Effector CD8-positive, alpha-beta T cell (primary cell): ENCODE results near the gene ELOA.
"Not testable (repeated sequence)": the region's sequence is repeated elsewhere in the genome, so short reads cannot be mapped to it uniquely, and the experiment has no call there.

ENCODE experiments used
- DNase-seq: peaks from one replicate; lab custom pipeline; 2025; lab: John Stamatoyannopoulos, UW

ELOA gene

DNA sequence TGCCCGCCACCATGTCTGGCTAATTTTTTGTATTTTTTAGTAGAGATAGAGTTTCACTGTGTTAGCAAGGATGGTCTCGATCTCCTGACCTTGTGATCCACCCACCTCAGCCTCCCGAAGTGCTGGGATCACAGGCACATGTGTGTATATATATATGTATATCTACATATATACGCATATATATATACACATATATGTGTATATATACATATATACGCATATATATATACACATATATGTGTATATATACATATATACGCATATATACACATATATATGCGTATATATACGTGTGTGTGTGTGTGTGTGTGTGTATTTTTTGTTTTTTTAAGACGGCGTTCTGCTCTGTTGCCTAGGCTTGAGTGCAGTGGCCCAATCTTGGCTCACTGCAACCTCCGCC, 39.9 kb downstream of the ELOA start:
- not testable (repeated sequence) for DNase-seq

DNA sequence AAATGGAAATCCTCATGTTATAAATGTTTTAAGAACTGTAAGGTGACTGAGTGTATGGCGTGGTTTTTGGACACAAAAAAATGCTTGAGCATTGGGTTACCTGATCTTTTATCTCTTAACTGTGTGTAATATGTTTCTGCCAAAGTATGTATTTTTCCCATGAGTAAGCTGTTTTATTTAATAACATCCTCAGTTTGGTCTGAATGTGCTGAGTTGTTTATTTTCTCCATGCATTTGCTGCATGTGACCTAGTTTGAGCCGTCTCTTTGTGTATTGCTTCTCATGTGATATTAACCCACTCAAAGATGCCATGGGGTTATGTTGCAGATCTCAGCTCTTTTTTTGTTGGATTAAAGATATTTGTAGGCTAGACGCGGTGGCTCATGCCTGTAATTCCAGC, 41.6 kb downstream of the ELOA start:
- no peak for DNase-seq

DNA sequence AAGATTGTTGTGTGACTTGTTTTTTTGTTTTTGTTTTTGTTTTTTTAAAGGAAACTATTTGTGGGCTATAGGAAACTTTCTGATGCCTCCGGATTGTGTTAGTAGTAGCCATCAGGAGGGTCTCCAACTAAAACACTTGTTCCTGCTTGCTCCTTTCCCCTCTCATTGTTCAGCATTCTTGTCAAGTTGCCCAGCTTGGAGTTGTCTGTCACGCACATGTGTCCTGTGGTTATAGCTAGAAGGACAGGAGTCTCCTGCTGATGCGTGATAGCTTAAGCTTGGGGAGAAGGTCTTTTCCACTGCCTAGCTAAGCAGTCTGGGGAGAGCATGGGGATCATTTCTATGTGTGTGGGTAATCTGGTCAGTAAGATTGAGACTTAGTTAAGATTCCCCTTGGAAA, 44.4 kb downstream of the ELOA start:
- no peak for DNase-seq

DNA sequence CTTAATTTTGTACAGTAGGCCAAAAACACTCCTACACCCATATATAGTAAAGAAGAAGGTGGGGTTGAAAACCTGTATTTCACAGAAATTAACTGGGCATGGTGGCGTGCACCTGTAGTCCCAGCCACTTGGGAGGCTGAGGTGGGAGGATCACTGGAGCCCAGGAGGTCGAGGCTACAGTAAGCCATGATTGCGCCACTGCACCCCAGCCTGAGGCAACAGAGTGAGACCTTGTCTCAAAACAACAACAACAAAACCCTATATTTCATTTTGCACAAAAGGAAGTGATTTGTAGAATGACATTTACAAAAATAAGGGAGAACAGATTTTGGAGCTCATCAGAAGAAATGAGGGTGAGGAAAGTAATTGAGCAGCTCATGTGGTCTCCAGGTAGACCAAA, 45.4 kb downstream of the ELOA start:
- no peak for DNase-seq

DNA sequence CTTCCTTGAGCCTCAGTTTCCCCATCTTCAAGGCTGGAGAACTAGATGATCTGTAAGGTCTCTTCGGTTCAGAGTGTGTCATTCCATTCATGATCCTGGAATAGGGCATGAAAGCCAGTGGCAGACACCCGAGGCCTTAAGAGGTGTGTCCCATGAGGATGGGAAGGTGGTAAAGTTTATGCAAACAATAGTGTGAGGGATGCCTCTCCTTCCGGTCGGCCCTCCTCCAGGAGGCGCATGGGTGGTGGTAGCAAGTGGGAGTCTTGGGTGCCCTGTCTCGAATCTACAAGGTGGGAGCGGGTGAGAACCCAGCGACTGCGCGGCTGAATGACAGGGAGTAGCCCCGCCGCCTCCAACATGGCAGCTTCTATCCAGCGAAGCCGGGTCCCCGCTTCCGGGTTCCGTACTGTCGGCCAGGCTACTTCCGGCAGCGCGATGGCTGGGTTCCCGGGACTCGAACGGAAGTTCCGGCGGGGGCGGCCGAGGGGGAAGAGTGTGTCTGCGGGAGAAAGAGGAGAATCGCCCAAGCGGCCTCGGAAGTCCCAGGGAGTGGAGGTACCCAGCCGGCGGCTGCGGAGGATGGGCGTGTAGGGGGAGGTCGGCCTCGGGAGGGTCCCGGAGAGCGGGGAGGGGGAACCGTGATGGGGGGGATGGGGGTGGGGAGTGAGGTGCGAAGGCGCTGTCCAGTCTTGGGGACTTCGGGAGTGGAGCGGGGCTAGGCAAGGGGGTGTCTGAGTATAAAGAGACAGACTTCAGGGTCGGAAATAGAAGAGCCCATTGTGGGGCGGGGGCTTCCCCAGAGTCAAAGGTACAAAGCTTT, 47.6 kb downstream of the ELOA start, which contains the start of gene LYPLA2:
Gene LYPLA2, plus strand, starts transcription at position 450 of the 820 bp plus-strand sequence. CDS start 1,538 bp downstream, outside the sequence.
- DNase-seq, result peak; percentile 76

DNA sequence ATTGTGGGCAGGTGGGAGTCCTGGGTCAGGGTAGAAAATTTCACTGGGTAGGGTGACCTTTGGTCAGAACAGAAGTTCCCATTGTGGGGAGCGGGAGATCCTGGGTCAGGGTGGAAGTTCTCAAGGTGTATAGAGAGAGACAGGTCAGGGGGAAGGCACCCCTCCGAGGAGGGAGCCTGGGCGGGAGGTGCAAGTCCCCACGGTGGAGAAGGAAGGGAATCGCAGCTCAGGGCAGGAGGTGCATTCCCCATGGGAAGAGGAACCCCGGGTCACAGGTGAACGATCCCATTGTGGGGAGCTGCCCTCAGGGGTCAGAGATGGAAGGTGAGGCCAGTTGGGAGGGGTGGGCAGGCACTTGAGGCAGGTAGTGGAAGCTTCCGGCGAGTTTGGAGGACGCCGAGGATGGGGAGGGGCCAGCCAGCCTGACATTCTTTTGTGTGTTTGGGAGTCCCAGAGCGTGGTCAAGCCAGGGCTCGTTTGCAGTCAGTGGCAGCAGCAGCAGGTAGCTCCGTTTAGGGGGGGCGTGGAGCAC, 48.3 kb downstream of the ELOA start:
- peak; percentile 21 for DNase-seq

DNA sequence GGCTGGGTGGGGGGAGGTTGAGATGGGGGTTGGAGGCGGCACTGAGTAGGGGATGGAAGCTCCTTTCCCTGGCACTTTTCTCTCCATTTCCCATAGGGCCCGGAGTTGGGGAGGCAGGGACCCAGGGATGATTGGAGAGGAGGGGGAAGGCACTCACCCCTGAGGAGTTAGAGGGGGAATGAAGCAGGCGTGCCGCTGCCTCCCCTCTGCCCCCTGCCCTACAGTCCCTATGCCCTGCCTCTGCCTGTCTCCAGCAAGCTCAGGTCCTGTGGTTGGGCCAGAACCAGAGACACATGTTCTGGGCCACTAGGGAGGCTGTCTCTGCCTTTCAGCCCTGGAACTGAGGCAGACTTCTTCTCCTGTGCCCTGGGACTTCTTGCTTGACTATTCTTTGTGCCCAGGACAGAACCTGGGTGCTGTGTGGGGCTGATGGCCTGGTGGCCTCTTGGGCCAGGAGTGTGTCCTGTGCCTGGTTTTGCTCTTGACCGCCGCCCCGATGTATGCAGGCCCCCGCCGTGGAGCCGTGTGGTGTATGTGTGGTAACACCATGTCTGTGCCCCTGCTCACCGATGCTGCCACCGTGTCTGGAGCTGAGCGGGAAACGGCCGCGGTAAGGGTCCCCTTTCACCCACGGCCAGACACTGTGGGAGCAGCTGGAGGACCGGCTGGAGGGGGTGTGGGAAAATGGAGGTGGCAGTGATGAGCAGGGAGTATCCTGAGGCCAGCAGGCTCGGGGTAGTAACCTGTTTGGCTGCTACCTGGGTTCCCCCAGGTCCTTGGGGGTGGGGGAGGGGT, 49.1 kb downstream of the ELOA start:
- no peak for DNase-seq

DNA sequence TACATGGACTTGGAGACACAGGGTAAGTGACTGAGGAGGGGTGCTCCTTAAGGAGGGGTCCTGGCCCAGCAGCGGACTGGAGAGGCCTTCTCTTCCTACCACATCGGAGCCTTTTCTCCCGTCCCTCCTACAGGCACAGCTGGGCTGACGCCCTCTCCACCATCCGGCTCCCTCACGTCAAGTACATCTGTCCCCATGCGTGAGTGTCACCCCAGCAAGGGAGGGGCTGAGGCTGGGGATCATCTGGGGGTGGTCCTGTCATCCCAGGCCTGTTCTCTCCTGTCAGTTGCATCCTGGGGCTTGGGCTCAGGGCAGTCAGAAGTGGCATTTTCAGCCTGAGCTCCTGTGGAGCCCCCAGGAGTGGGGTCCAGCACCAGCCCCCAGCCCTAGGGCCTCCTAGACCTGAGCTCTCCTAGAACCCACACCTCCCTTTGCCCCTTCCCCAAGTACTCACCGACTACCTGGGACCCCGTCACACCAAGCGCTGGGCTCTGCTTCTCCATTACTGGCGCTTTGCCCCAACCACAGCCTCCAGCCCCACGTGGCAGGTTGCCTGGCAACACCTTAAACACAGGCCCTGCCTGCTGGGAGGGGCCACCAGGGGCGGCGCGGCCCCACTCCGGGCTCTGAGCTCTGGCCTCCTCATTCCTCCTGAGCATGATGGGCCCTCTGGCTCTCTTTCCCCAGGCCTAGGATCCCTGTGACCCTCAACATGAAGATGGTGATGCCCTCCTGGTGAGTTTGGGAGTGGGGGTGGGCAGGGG, 49.9 kb downstream of the ELOA start:
- DNase-seq, result peak; percentile 30

DNA sequence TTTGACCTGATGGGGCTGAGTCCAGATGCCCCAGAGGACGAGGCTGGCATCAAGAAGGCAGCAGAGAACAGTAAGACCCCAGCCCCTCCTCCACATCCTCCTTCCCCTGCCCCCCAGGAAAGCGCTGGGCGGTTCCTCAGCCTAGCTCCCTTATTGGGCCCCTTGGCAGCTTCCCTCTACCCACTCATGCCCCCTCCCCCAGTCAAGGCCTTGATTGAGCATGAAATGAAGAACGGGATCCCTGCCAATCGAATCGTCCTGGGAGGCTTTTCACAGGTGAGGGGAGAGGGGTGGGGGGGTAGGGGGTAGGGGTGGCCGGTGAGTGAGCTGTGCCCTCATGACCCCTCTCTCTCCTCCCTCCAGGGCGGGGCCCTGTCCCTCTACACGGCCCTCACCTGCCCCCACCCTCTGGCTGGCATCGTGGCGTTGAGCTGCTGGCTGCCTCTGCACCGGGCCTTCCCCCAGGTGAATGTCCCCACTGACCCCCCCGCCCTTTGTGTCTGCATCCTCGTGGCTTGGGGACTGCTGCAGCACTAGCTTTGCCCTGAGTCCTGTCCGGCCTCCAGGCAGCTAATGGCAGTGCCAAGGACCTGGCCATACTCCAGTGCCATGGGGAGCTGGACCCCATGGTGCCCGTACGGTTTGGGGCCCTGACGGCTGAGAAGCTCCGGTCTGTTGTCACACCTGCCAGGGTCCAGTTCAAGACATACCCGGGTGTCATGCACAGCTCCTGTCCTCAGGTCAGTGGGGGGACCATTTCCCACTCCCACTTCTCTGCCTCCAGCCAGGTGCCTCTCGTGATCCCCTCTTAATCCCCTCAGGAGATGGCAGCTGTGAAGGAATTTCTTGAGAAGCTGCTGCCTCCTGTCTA, 50.8 kb downstream of the ELOA start:
- no peak for DNase-seq

DNA sequence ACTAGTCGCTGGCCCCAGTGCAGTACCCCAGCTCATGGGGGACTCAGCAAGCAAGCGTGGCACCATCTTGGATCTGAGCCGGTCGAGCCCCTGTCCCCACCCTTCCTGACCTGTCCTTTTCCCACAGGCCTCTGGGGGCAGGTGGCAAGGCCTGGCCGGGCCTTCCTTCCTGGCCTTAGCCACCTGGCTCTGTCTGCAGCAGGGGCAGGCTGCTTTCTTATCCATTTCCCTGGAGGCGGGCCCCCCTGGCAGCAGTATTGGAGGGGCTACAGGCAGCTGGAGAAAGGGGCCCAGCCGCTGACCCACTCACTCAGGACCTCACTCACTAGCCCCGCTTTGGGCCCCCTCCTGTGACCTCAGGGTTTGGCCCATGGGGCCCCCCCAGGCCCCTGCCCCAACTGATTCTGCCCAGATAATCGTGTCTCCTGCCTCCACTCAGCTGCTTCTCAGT, 51.5 kb downstream of the ELOA start:
- not testable (repeated sequence) for DNase-seq

DNA sequence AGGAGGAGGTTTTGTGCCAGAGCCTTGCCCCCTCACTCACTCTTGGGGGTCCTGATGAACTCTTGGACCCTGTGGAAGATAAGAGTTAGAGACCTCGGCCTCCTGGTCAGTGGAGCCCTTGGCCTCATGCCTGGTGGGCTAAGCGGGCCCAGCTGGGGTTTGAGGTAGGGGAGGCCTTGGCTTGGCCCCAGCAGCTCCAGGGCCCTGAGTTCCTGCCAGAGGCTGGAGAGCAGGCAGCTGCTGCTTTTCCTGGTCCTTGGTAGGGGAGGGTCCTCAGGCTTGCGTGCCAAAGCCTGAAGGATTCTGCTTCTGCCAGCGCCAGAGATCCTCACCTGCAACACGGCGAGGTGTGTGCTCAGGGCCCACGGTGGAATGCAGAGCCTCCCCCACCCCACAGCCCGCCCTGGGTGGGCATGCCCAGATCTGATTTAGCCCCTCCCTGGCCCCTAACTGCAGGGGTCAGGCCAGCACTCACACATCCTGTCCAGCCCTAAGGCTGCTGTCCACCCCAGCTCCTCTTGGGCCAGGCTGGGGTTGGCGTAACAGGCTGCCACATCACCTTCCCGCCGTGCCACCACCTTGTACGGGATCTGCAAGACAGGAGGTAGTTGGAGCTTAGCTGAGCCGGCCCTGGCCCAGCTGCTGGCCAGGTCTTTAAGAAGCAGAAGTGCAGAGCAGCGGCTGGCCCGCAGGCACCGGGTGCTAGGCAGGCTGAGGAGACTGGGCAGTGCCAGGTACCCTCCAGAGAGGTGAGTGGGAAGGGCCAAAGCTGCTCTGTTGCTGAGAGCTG, 52.6 kb downstream of the ELOA start:
- no peak for DNase-seq

DNA sequence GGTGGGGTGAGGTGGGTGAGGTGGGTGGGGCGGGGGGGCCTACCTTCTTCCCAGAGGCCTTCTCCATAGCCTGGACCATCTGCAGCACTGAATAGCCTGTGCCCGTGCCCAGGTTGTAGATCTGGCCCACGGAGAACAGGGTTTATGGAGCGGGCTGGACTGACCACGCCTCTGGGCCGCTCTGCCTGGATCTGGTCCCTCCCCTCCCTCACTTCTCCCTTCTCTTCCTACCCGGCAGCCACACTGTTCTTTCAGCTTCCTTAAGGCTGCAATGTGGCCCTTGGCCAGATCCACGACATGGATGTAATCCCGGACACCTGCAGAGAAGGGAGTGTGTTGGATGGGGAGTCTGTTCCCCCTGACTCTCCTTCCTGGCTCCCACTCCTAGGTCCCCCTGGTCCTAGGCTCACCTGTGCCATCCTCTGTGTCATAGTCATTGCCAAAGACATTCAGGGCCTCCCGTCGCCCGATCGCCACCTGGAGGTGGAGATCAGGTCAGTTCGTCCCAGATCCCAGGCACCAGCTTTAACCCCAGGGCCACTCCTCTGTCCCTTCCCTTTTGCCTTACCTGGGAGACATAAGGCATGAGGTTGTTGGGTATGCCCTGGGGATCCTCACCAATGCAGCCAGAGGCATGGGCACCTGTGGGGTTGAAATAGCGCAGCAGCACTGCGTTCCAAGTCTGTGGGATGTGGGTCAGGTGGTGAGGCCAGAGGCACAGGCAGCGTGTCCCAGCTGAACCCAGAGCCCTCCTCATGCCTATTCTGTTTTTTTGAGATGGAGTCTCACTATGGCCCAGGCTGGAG, 53.4 kb downstream of the ELOA start:
- DNase-seq, result no peak

DNA sequence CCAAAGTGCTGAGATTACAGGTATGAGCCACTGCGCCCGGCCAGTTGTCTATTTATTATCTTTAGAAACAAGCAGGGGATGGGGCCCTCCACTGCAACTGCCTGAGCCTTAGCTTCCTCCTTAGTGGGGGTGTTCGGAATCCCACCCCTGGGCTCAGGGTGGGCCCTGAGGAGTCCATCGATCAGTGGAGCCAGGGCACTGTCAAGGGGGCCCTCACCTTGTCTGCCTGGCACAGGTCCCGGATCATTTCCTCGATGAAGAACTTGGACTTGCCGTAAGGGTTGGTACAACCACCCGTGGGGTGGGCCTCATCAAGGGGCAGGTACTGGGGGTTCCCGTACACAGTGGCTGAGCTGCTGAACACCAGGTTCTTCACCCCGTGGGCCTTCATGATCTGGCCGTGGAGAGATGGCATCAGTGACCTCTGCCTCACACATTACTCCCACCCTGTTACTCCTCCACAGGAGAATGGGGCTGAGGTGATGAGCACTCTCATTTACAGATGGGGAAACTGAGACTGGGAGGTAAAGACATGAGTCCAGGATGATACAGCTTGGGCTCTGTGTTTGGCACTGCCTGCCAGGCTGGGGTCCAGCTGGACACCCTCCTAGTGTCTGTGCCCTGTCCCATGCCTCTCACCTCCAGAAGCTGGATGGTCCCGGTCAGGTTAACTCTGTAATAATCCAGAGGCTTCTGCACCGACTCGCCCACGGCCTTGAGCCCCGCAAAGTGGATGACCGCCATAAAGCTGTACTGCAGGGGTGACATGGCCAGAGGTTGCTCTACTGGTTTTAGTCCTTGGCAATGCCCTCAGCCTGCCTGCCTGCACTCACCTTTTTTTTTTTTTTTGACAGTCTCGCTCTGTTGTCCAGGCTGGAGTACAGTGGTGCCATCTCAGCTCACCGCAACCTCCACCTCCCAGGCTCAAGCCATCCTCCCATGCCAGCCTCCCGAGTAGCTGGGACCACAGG, 54.5 kb downstream of the ELOA start:
- no peak for DNase-seq

DNA sequence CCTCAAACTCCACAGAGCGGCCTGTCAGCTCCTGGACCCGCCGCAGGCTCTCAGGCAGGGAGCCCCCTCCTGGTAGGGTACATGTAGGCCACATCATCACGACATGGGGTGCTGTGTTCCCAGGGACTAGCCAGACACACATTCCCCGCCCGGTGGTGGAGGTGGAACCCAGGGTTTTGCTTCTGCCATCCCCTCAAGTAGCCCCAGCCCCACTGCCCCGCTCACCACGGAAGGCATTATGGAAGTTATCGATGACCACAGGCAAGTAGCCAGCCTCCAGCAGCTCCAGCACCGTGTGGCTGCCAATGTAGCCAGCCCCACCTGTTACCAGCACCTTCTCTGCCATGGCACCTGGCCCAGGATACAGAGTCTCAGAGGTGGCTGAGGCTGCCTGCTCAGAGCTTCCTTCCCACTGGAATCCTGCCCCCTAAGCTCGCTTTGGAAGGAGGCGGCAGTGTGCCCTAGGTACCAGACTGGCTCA, 55.4 kb downstream of the ELOA start:
- no peak for DNase-seq

DNA sequence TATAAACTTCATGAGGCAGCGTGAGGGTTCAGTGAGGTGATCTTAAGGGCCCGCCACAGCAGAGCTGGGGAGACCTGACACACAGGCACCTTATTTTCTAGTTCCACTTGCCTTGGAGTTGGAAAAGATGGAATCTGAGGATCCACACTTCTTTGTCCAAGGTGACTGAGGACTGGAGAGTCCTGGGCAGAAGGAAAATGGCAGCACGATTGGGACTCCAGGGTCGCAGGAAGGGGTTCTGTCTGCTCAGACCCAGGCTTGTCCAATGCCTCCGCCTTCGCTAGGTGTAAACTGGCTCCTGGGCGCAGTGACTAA, 55.9 kb downstream of the ELOA start:
- no peak for DNase-seq

DNA sequence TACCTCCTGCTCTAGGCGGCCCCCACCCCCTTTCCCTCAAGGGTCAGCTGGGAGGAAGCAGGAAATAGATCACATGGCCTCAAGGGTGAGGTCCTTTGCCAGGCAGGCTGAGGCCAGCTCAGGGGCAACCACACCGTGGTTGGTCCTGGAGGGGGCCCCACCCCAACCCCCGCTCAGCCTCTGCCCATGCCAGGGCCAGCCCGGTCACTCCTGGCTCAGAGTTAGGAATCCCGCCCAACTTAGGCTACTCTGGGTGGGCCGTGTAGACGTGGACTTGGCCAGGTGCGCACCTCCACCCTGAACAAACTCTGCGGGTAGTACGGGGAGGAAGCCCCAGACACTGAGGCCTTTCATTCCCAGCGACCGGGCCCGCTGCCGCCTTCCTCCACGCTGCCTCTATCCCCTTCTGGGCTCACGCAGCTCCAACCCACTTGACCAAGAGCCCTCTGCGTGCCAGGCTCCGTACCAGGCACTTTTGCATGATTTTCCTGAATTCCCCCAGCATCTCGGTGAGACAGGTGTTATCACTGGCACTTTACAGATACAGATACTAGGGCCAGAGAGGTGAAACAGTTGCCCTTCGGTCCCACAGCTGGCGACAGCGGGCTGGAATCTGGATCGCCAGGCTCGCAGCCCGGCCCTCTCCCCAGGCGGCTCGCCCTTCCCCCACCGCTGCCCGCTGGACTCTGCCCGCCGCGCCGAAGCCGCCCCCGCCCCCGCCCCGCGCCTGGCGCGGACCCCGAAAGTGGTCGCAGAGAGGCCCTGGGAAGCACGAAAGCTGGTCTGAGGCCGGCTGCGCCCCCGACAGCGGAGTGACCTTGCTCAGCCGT, 56.5 kb downstream of the ELOA start:
- DNase-seq, result no peak
